CD8-positive, alpha-beta memory T cell (primary cell): ENCODE measurements around the gene JAK3. TPM values are rescaled to one million over a fixed set of nuclear protein-coding genes. Genes with fewer than 3 reads are reported as not detected.
"Not testable (repeated sequence)": the region's sequence is repeated elsewhere in the genome, so short reads cannot be mapped to it uniquely, and the experiment has no call there.

ENCODE experiments used
- CTCF ChIA-PET: fragments of 350-600 bp; sonication (Branson Sonifier 250); formaldehyde crosslinking; loops from one replicate; lab custom pipeline; 2021; ENCODE audit warnings: antibody characterized with exemption; lab: Charles Lee
- POLR2A ChIA-PET: fragments of 350-600 bp; sonication (Branson Sonifier 250); formaldehyde crosslinking; loops from one replicate; lab custom pipeline; 2021; ENCODE audit warnings: antibody characterized with exemption; lab: Charles Lee
- DNase-seq, 5 donors: peaks; one replicate each; pipeline versions ENCODE4 v3.0.0 to v3.0.0-alpha.2; 2020 to 2022; ENCODE audit warnings: mixed read lengths in 1 of 5
- H3K27ac ChIP-seq: one replicate; pipeline ENCODE4 v1.7.0; 2013; ENCODE audit warnings: low read depth, mild to moderate bottlenecking, low read length, moderate library complexity
- H3K27me3 ChIP-seq: 2 replicates; pipeline ENCODE4 v1.7.0; 2013; ENCODE audit warnings: low read length, mild to moderate bottlenecking; ENCODE audit not compliant: insufficient read depth, poor library complexity, severe bottlenecking
- H3K36me3 ChIP-seq: 2 replicates; pipeline ENCODE4 v1.7.0; 2013; ENCODE audit warnings: mild to moderate bottlenecking, low read length, moderate library complexity; ENCODE audit not compliant: insufficient read depth
- H3K4me1 ChIP-seq: 2 replicates; pipeline ENCODE4 v1.7.0; 2013; ENCODE audit warnings: mild to moderate bottlenecking, low read length, moderate library complexity; ENCODE audit not compliant: insufficient read depth
- H3K4me3 ChIP-seq: 2 replicates; pipeline ENCODE4 v1.7.0; 2013; ENCODE audit warnings: mild to moderate bottlenecking, low read length
- H3K9me3 ChIP-seq: 2 replicates; pipeline ENCODE4 v1.7.0; 2013; ENCODE audit warnings: mild to moderate bottlenecking, low read length
- H3K27ac Mint-ChIP-seq, 8 donors: one replicate each; pipeline ENCODE4 v1.8.0; 2020 to 2021; ENCODE audit warnings: mixed read lengths in 8 of 8, mild to moderate bottlenecking in 6 of 8, inconsistent platforms in 3 of 8, moderate library complexity in 3 of 8
- H3K27me3 Mint-ChIP-seq, 2 donors: one replicate each; pipeline ENCODE4 v1.8.0; 2020 to 2021; ENCODE audit warnings: mixed read lengths in 2 of 2, mild to moderate bottlenecking in 1 of 2, moderate library complexity in 1 of 2
- H3K36me3 Mint-ChIP-seq, 3 donors: one replicate each; pipeline ENCODE4 v1.8.0; 2020 to 2021; ENCODE audit warnings: mixed read lengths in 3 of 3, inconsistent platforms in 1 of 3, mild to moderate bottlenecking in 1 of 3
- H3K4me1 Mint-ChIP-seq, 3 donors: one replicate each; pipeline ENCODE4 v1.8.0; 2020 to 2021; ENCODE audit warnings: mixed read lengths in 3 of 3, inconsistent platforms in 1 of 3, mild to moderate bottlenecking in 1 of 3
- H3K4me3 Mint-ChIP-seq, 7 donors: one replicate each; pipeline ENCODE4 v1.8.0; 2020 to 2021; ENCODE audit warnings: mixed read lengths in 7 of 7, mild to moderate bottlenecking in 6 of 7, moderate library complexity in 4 of 7, inconsistent platforms in 2 of 7
- H3K9me3 Mint-ChIP-seq, 5 donors: one replicate each; pipeline ENCODE4 v1.8.0; 2020 to 2022; ENCODE audit warnings: mixed read lengths in 5 of 5, mild to moderate bottlenecking in 3 of 5, moderate library complexity in 2 of 5, inconsistent platforms in 1 of 5
- polyA plus RNA-seq: library from polyadenylated mRNA; unstranded; fragments of 300-500 nt; fragmentation: Illumina TruSeq; gene quantifications from one replicate; pipeline ENCODE4 v1.2.3, GENCODE V29; 2021
- total RNA-seq, 2 experiments: library from RNA; stranded (reverse); gene quantifications; one replicate each; pipeline ENCODE4 v1.2.3, GENCODE V29; 2021

JAK3 gene
- total and polyA plus RNA-seq, 3 experiments from 2014 or later = 84.0 to 125 (median 119) TPM

GRCh38 chr19:17805427-17805826 is 42.4 kb downstream of the JAK3 start:
- peaks cover 5% of the 10 kb centered on the region in 2 donors for H3K27me3 Mint-ChIP-seq
- no peak for DNase-seq
- Histone ChIP-seq H3K27me3 (peaks cover 3% of the 10 kb centered on the region), H3K27ac (no peak overlapping the region), H3K4me1 (peaks cover 34% of the 10 kb centered on the region), H3K36me3 (no peaks in the 10 kb centered on the region), H3K4me3 (no peak overlapping the region), H3K9me3 (no peaks in the 10 kb centered on the region)
- no peaks in the 10 kb centered on the region for H3K36me3 Mint-ChIP-seq
- ChIA-PET POLR2A (no interaction called here), CTCF (no interaction called here)
- peak overlapping the region in 2 of 7 donors; percentile 4 to 30 for H3K4me3 Mint-ChIP-seq
- H3K9me3 Mint-ChIP-seq = no peaks in the 10 kb centered on the region
- H3K4me1 Mint-ChIP-seq = peaks cover 25 to 42% (median 40%) of the 10 kb centered on the region in 3 donors
- peak overlapping the region in 2 of 8 donors; percentile 31 to 59 for H3K27ac Mint-ChIP-seq

GRCh38 chr19:17803264-17803896 is 44.4 kb downstream of the JAK3 start:
- Histone ChIP-seq H3K9me3 (no peaks in the 10 kb centered on the region), H3K4me3 (peak overlapping the region; percentile 20), H3K4me1 (peaks cover 33% of the 10 kb centered on the region), H3K36me3 (no peaks in the 10 kb centered on the region), H3K27me3 (peaks cover 2% of the 10 kb centered on the region), H3K27ac (no peak overlapping the region)
- Mint-ChIP-seq H3K4me1 (peaks cover 25 to 40% (median 39%) of the 10 kb centered on the region in 3 donors), H3K27me3 (peaks cover 3 to 5% of the 10 kb centered on the region in 2 donors), H3K27ac (peak overlapping the region in 5 of 8 donors; percentile 61 to 89 (median 86)), H3K4me3 (peak overlapping the region in 6 of 7 donors; percentile 71 to 85 (median 76)), H3K9me3 (no peaks in the 10 kb centered on the region), H3K36me3 (no peaks in the 10 kb centered on the region)
- CTCF ChIA-PET = interaction anchor here (0.8 to 2.2 kb wide), 6 partner anchors 11 to 129 kb away, joined by 3 to 4 read pairs (median 4); partner anchors contain the start of genes CCDC124 and RPL18A
- POLR2A ChIA-PET = interaction anchor here (1.5 to 1.7 kb wide), 2 partner anchors 42 to 56 kb away, joined by 6 to 7 read pairs; partner anchors contain the start of gene RPL18A
- peak in 2 of 5 donors; percentile 32 to 51 for DNase-seq

GRCh38 chr19:17802137-17802858 is 45.5 kb downstream of the JAK3 start:
- Mint-ChIP-seq H3K4me1 (peaks cover 21 to 35% (median 29%) of the 10 kb centered on the region in 3 donors), H3K27ac (peak overlapping the region in 2 of 8 donors; percentile 70 to 77), H3K36me3 (no peaks in the 10 kb centered on the region), H3K9me3 (no peaks in the 10 kb centered on the region), H3K27me3 (peaks cover 0 to 5% of the 10 kb centered on the region in 2 donors), H3K4me3 (peak overlapping the region in 5 of 7 donors; percentile 6 to 62 (median 39))
- no peaks in the 10 kb centered on the region for H3K36me3 ChIP-seq
- H3K9me3 ChIP-seq = no peaks in the 10 kb centered on the region
- ChIA-PET POLR2A (interaction anchor here (0.6 to 1.7 kb wide), 5 partner anchors 10 to 57 kb away, joined by 4 to 7 read pairs (median 5); partner anchors contain the start of gene RPL18A), CTCF (interaction anchor here (1.3 to 2.2 kb wide), 5 partner anchors 19 to 130 kb away, joined by 3 to 4 read pairs (median 4); partner anchors contain the start of genes CCDC124 and RPL18A)
- H3K27me3 ChIP-seq = no peaks in the 10 kb centered on the region
- no peak overlapping the region for H3K27ac ChIP-seq
- H3K4me1 ChIP-seq = peaks cover 27% of the 10 kb centered on the region
- no peak overlapping the region for H3K4me3 ChIP-seq
- DNase-seq = no peak

- POLR2A ChIA-PET = interaction anchor here (0.6 kb wide), 2 partner anchors 60 to 121 kb away, joined by 3 to 5 read pairs; no protein-coding TSS in a partner anchor
- not testable (repeated sequence) for H3K9me3 Mint-ChIP-seq, H3K27ac Mint-ChIP-seq, H3K9me3 ChIP-seq, DNase-seq, H3K36me3 Mint-ChIP-seq, H3K36me3 ChIP-seq, H3K27me3 ChIP-seq, H3K27ac ChIP-seq, H3K4me3 Mint-ChIP-seq, H3K4me3 ChIP-seq
- Mint-ChIP-seq H3K4me1 (peaks cover 30 to 48% (median 31%) of the 10 kb centered on the region in 3 donors), H3K27me3 (peaks cover 0 to 11% of the 10 kb centered on the region in 2 donors)
- CTCF ChIA-PET = interaction anchor here (0.7 to 1.0 kb wide), 2 partner anchors 15 to 61 kb away, joined by 3 to 4 read pairs; no protein-coding TSS in a partner anchor
- peaks cover 47% of the 10 kb centered on the region for H3K4me1 ChIP-seq
Observed at GRCh38 chr19:17798599-17798998, 49.2 kb downstream of the JAK3 start.

- POLR2A ChIA-PET = interaction anchor here (1.1 kb wide), 1 partner anchor 52 kb away, joined by 3 read pairs; no protein-coding TSS in a partner anchor
- no peaks in the 10 kb centered on the region for H3K36me3 Mint-ChIP-seq
- peaks cover 0 to 11% of the 10 kb centered on the region in 2 donors for H3K27me3 Mint-ChIP-seq
- H3K9me3 Mint-ChIP-seq = no peaks in the 10 kb centered on the region
- no peak overlapping the region for H3K4me3 Mint-ChIP-seq
- Histone ChIP-seq H3K27ac (no peak overlapping the region), H3K9me3 (no peaks in the 10 kb centered on the region), H3K4me3 (no peak overlapping the region), H3K27me3 (no peaks in the 10 kb centered on the region), H3K36me3 (no peaks in the 10 kb centered on the region), H3K4me1 (peaks cover 40% of the 10 kb centered on the region)
- CTCF ChIA-PET = interaction anchor here (1.2 kb wide), 1 partner anchor 14 kb away, joined by 3 read pairs; no protein-coding TSS in a partner anchor
- H3K4me1 Mint-ChIP-seq = peaks cover 25 to 42% (median 25%) of the 10 kb centered on the region in 3 donors
- DNase-seq = no peak
- peak overlapping the region in 1 of 8 donors; percentile 47 for H3K27ac Mint-ChIP-seq
Observed at GRCh38 chr19:17797424-17798201, 50.2 kb downstream of the JAK3 start.

- Mint-ChIP-seq H3K4me1 (peaks cover 19 to 37% (median 20%) of the 10 kb centered on the region in 3 donors), H3K27me3 (peaks cover 0 to 11% of the 10 kb centered on the region in 2 donors), H3K9me3 (no peaks in the 10 kb centered on the region), H3K4me3 (no peak overlapping the region), H3K36me3 (no peaks in the 10 kb centered on the region), H3K27ac (no peak overlapping the region)
- H3K4me3 ChIP-seq = no peak overlapping the region
- no peak overlapping the region for H3K27ac ChIP-seq
- H3K4me1 ChIP-seq = peaks cover 35% of the 10 kb centered on the region
- ChIA-PET POLR2A (interaction anchor here (1.1 kb wide), 1 partner anchor 53 kb away, joined by 3 read pairs; no protein-coding TSS in a partner anchor), CTCF (interaction anchor here (1.2 kb wide), 1 partner anchor 13 kb away, joined by 3 read pairs; no protein-coding TSS in a partner anchor)
- no peaks in the 10 kb centered on the region for H3K27me3 ChIP-seq
- no peaks in the 10 kb centered on the region for H3K9me3 ChIP-seq
- no peak for DNase-seq
- no peaks in the 10 kb centered on the region for H3K36me3 ChIP-seq
Observed at GRCh38 chr19:17796838-17797423, 50.9 kb downstream of the JAK3 start.
